Right lobe of liver (tissue), 4 donors: ENCODE results near the gene PDZRN3.

Source experiments
- POLR2A ChIP-seq: fragments of 450-650 bp; IDR thresholded peaks from one replicate; pipeline ENCODE4 v1.6.1; 2017; ENCODE audit warnings: antibody characterized with exemption, mild to moderate bottlenecking
- TF ChIP-seq, protein P1 (sequence below), 4 donors: fragments of 200-600 bp in 3 of 4; fragments of 450-650 bp in 1 of 4; IDR thresholded peaks; one replicate each; pipeline versions ENCODE4 v1.5.1 to v1.8.0; 2016 to 2022; ENCODE audit warnings: antibody characterized with exemption in 4 of 4, mild to moderate bottlenecking in 2 of 4
- donor health status: DM: no; HTN: no; CAD: no.
- donor health status: DM: no; HTN: no; CAD: no.
- donor health status: DM: no; HTN: yes; CAD: no.

DNA sequence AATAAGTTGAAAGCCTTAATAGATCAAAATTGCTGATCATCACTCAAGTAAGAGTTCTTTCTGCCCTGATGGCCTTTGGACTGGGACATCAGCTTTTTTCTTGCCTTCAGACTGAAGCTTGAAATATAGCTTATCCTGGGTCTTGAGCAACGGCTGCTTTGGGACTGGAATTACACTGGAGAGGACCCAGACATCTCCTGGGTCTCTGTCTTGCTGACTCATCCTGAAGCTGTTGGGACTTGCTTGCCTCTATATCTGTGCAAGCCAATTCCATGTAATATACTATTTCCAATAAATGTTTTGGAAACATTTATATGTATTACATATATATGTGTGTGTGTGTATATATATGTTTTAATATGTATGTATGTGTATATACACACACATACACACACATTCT, 260.2 kb downstream of the PDZRN3 start:
- TF ChIP-seq POLR2A: no peak
- TF ChIP-seq, protein P1, sequence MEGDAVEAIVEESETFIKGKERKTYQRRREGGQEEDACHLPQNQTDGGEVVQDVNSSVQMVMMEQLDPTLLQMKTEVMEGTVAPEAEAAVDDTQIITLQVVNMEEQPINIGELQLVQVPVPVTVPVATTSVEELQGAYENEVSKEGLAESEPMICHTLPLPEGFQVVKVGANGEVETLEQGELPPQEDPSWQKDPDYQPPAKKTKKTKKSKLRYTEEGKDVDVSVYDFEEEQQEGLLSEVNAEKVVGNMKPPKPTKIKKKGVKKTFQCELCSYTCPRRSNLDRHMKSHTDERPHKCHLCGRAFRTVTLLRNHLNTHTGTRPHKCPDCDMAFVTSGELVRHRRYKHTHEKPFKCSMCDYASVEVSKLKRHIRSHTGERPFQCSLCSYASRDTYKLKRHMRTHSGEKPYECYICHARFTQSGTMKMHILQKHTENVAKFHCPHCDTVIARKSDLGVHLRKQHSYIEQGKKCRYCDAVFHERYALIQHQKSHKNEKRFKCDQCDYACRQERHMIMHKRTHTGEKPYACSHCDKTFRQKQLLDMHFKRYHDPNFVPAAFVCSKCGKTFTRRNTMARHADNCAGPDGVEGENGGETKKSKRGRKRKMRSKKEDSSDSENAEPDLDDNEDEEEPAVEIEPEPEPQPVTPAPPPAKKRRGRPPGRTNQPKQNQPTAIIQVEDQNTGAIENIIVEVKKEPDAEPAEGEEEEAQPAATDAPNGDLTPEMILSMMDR (IDR thresholded peaks at IDR 0.05): no peak
